ENCODE results near the gene RAD51B. TPM values are rescaled to one million over a fixed set of nuclear protein-coding genes. Genes with fewer than 3 reads are reported as not detected.

The RAD51B gene
- total RNA-seq, 1 donor from 2014 or later: 17.0 TPM

DNA sequence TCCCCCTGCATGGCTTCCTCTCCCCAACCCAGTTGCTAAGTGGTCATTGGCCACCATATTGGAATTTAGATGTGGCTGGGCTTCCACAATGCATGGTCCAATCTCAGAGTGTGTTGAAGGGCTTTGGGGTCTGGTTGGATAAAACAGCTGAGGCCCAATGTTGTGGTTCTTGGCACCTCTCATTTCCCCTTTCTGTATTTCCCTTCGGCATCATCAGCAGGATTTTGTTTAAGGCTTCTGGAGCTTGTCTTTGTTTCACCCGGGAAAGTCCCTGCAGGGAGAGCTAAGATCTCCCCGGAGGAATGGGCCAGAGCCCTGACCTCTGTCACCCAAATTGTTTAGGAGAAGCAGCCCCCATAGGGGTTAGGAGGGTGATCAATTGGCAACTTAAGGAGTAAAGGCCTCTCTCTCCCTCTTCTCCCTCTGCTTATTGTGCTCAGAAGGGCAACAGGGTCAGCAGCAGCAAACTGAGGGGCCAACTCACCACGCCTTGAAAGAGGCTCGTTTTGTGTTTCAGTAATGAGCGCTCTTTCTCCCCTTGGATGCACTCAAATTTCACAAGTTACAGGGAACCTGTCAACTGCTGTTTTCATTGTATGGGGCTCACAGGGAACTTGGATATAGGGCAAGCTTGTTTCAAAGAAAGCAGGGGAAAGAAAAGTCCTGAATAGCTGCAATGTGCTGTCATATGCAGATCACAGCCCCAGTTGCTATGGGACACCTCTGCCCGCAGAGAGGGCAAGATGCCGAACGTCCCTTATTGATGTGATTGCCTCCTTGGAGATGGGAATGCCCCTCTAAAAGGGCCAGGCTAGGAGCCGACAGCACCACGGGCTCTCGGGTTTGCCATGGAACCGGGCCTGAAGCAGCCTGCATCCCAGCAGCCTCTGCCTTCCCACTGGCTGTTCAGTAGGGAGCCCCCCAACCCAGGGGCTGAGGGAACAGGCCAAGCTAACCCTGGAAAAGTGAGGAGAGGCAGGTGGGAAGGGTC is 749.6 kb downstream of the RAD51B start:
- no peak for DNase-seq (ENCODE audit: low read depth)

DNA sequence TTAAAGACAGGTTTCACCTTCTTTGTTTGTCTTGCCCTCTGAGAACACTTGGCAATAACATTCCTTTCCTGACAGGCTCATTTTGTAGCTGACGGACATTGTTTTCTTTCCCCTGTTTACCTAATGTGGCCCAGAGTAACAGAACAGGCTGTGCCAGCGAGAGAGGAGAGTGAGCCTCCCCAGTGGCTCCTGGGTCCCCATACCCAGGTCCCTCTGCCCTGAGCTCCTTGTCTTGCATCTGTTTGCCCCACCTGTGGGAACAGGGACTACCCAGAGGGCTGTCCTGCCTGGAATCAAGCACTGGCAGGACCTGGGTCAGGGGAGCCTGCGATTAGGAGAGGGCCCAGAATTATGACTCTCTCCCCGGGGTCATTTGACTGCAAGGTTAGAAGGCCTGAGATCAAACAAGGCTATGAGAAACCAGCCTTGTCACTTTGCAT is 750.4 kb downstream of the RAD51B start:
- peak; percentile 53 for DNase-seq (ENCODE audit: low read depth)

DNA sequence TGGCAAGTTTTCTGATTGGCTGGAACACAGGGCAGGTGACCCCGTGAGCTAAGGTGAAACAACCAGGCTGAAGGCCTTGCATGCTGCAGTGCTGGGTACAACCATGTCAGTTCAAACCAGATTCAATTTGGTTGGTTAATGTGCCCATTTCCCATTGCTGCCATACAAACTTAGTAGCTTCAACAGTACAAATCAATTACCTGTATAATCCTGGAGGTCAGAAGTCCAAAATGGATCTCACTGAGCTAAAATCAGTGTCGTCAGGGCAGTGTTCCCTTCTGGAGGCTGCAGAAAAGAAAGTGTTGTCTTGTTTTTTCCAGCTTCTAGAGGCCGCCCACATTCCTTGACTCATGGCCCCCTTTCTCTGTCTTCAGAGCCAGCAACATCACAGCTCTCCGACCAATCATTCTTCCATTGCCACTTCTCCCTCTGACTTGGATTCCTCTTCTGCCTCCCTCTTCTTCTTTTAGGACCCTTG is 751.6 kb downstream of the RAD51B start:
- no peak for DNase-seq (ENCODE audit: low read depth)

DNA sequence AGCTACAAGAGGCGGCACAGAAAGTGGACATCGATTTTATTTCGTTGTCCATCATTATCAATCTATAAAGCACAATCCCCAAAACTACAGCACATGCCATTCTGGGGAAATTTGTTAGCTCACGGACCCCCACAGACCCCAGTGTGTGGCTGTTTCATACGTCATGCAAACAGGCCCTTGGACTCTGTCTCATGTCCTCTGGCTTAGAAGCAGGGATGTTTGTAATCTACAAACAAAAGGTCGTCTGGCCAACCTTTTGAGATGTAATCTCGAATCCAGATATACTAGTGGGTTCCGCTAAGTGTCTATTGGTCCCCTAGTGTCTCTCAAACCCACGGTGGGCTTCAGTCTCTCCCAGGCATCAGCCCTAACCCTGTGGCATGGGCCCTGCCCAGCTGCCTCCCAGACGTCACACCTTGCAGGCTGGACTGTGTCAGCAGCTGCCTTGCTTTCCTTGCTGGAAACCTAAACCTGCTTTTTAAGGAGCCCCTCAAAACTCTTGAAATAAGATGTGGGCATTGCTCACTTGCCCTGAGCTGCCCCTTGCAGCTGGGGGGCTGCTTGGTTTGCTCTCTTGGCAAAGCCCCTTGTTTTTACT is 752.4 kb downstream of the RAD51B start:
- no peak for DNase-seq (ENCODE audit: low read depth)

DNA sequence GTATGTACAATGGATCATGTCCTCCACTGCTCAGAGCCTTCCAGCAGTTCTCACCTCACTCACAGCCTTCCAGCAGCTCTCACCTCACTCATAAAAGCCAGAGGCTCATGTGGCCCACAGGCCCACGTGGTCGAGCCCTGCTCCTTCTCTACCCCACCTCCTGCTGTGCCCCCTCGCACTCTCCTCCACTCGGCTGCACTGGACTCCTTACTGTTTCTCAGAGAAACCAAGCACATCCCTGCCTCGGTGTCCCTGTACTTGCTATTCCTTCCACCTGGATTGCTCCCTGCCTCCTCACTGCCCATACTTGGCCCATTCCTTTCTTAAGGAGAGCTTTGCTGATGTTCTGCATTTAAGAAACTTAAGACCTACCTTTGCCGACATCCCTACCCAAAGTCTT is 753.5 kb downstream of the RAD51B start:
- no peak for DNase-seq (ENCODE audit: low read depth)

DNA sequence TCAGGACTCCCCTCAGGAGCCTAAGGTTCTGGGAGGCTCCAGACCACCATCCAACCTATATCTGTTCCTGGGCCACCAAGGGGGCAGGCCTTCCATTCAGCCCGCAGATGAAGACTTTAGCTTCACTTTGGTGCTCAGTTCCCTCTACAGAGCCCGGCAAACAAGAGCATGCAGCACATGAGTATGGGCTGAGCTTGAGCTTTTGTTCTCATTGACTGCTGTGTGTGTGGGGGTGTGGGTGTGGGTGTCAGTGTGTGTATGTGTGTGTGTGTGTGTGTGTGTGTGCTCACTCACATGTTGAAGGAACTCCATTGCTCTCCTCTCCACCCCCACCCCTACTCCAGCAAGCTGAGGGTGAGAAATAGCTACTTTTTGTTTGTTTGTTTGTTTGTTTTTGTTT is 754.1 kb downstream of the RAD51B start:
- DNase-seq (ENCODE audit: low read depth): no peak

DNA sequence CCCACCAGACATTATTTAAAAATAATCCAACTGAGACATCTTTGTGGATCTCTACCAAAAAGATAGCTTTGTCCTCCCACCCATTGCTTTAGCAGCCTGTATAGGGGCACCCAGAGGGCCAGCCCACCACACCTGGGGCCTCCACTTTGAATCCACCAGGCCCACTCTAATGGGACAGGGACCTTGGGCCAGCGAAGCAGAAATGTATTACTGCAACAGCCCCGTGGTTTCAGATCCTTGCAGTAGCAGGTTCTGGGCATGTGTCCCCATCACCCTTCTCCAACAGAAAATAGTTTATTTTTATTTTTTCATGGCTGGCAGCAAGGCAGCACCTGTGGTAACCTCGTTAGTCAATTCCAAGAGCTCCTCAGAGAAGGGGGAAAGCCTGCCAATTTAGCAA is 754.9 kb downstream of the RAD51B start:
- DNase-seq (ENCODE audit: low read depth): no peak

DNA sequence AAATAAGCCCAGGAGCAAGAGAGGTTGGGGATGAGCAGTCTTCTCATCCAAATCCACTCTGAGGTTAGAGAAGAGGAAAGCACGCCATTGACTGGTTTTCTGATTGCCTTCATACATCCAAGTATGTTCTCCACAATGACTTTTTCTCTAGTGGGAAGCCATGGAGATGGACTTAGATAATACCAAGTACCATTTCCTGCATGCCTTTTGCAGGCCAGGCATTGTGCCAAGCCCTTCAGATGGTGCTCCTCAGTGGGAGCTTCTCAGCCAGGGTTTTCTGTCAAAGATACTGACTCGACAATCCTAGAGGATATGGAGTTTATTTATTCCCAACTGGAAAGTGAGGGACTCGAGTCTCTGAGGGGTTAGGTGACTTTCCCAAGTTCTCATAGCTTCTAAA is 755.3 kb downstream of the RAD51B start:
- DNase-seq (ENCODE audit: low read depth): peak; percentile 38

DNA sequence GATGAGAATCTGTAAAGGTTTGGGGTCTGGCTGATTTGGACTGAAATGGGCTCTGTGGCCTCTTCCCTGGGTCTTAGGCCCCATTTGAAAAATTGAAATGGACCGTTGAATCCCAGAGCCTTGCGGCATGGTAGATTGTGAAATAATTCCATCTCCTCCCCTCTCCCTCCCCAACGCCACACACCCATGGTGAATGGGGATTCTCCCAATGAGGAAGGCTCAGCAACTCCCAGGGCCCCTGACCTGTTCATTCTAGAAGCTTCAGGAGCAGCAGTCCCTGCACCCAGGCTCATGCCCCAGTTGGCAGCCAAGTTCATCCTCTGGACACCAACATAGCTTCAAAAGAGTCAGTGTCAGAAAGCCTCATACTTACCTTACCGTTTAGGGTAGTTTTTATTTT is 755.8 kb downstream of the RAD51B start:
- DNase-seq (ENCODE audit: low read depth): peak; percentile 23

DNA sequence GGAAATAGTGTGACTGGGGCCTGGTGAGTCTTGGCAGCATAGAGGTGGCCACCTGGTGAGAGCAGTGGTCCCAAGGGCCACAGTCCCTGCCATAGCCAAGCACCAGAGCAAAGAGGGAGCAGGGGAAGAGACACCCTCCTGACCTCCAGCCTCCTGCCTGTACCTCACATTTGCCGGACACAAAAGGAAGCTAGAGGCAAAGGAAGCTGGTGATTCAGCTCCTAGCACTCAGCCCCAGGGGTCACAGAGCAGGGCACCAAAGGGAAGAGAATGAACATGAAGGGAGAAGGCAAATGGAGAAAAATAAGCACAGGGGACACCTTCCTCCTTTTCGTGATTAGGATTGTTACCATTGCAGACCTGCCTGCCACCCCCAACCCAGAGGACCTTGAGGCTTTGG is 756.5 kb downstream of the RAD51B start:
- DNase-seq (ENCODE audit: low read depth): peak; percentile 43

DNA sequence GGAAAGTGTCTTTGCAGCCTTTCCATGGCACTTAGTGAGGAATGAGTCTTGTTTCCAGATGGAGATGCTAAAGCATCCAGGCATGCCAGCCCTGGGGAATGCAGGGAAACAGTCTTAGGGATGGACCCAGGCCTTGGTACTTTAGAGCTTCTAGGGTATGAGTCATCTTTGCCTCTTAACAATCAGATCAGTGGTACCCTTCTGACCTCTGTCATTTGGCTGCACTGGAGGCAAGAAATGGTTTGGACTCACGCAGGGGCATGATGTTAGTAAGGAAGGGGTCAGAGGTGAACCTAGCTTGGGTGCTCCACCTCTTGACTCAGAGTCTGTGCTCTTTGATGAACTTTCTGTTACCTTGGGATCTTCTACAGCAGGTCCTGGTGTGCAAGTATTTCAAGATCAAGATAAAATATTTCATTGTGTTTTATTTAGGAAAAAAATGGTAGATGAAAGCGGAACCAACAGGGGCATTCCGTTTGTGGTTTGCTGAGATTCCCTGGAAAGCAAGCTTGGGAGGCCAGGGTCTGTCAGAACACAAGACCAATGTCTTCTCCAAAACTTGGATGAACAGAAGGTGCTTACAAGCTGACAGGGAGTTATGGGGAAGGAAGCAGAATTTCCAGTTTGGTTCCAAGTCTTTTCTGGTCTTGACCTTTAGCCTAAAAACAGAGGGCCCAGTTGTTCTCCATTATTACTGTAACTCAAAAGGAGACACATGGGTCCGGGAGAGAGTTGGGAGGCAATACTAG is 757.1 kb downstream of the RAD51B start:
- peak; percentile 90 for DNase-seq (ENCODE audit: low read depth)

DNA sequence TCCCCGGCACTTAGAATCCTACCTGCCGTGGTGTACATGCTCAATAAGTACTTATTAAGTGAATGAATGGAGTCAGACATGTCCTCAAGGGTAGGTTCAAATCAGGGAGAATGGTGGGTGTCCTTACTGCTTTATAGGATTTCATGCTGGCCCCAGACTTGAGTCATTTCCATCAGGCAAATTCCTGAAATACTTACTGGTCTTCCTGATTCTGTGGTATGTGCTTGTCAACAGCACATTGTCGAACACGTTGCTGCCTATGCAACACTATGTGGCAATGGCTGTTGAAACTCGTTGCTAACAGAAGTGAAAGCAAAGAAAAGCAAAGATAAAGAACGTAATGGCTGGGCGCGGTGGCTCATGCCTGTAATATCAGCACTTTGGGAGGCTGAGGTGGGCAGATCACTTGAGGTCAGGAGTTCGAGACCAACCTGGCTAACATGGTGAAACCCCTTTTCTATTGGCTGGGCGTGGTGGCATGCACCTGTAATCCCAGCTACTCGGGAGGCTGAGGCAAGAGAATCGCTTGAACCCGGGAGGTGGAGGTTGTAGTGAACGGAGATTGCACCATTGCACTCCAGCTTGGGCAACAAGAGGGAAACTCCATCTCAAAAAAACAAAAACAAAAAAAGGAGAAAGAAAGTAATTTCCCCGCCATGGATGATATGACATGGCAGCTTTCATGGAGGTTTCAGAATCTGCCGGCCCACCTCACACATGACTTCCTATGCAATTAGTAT is 758.4 kb downstream of the RAD51B start:
- DNase-seq (ENCODE audit: low read depth): peak; percentile 100

DNA sequence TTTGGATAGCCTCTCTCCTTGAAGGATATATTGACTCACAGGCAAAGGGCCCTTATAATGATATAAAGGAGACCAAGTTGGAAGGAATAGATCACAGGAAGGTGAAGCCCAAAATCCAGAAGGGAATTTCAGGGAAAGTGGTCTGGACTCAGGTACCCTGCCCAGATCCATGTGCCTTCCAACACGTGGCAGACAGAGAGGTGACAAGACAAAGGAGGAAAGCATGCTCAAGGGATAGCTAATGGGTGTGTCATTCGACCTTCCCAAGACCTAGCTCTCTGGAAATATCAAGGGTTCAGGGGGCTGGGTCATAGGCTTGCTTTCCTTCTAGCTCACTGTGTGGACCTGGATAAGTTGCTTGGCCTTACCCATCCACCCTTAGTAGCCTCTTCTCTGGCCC is 759.0 kb downstream of the RAD51B start:
- DNase-seq (ENCODE audit: low read depth): no peak

DNA sequence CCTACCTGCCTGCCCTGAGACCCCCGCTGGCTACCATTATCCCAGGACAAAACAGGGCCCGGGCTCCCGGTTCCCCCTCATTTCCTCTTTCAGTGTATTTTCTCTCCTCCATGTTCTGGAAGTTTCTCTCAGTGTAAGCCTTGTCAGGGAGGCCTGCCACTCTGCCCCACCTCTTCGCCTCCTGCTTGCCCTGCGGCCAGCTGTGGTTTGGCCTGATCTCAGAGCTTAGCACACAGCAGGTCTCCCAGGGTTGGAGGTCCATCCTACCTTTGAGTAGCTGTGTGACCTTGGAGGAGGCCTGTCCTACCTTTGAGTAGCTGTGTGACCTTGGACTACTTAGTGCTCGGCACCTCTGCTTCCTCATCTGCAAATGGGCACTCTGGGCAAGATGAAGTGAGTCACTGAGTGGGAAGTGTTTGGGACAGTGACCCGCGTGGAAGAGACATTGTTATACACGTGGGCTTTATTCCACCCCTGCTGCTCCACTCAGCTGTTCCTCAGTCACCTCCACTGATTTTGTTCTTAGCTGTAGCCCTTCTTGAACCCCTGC is 760.6 kb downstream of the RAD51B start:
- no peak for DNase-seq (ENCODE audit: low read depth)

DNA sequence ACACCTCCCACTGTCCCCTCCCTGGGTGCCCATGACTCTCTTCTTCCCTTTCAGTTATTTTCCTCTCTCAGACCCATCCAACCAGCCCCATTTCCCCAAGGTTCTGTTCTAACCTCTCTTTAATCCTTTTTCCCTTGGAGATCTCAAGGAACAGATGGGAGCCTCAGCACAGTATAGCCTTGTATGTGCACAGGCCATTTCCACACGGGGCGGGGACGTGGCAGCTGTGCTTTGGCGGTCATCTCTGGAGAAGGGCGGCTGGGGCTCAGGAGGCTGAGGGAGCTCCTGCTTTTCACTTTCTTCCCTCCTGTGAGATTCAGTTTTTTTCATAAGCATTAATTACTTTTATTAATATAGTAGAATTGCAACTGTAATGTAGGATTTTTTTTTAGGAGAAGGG is 761.1 kb downstream of the RAD51B start:
- DNase-seq (ENCODE audit: low read depth): no peak

DNA sequence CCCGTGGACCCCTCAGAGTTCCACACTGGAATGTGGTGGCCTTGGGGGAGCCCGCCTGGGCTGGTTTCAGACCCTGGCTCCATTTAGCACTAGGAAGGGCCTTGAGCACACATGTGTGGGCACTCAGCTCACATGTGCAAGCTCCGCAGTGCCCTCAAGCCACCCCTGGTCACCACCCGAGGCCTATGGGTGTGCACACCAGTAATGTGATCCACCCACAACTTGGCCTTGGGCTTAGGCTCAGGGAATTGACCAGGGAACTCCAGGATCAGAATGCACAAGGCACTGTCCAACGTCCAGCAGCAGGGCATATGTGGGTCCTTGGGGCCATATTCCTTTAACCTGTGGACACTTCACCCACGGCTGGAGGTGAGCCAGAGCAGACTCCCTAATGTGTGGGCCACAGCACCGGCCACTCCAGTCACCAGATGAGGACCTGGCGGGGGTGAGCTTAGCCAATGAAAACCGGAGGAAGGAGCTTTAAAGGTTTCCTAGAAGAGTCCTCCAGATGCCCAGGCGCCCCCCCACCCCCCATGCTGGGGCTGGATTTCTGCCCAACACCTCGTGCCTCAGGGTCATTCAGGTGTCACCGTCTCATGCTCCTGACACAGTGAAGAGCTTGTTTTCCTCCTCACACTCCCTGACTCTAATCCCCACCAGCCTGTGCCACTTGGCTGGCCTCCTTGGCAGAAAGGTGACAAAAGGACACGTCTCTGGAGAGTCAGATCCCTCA is 764.1 kb downstream of the RAD51B start:
- DNase-seq (ENCODE audit: low read depth): no peak

DNA sequence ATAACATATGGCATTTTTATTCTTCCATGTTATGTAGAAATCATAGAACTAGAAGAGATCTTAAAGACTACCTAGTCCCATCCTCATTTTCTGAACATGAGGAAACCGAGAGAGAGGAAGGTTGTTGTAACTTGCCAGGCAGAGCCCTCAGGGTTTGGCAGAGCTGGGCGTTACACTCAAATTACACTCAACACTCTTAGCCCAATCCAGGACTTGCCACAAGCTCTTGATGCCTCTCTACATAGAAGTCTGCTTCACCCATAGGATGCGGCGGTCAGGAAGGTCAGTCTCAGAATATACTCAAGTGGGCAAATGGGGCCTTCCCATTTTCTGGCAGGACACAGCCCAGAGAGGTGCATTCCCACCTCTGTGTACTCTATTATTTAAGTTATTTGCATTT is 765.2 kb downstream of the RAD51B start:
- no peak for DNase-seq (ENCODE audit: low read depth)

DNA sequence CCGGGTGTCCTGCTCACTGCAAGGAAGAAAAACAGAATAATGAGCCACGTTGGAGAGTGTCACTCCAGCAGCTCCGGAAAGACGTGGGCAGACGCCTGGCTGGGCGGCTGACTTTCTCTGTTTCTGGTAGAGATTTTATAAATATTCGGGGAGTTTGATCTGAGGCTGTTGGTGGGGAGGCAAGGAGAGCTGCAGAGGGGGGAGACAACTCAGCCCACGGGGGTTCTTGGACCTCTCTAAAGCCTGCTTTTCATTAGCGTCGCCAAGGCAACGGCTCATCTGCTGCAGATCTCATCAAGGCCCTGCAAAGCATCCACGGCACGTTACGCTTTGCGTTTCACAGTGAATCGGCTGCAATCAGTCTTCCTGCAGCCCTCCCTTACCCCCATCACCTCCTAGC is 766.1 kb downstream of the RAD51B start:
- DNase-seq (ENCODE audit: low read depth): no peak

DNA sequence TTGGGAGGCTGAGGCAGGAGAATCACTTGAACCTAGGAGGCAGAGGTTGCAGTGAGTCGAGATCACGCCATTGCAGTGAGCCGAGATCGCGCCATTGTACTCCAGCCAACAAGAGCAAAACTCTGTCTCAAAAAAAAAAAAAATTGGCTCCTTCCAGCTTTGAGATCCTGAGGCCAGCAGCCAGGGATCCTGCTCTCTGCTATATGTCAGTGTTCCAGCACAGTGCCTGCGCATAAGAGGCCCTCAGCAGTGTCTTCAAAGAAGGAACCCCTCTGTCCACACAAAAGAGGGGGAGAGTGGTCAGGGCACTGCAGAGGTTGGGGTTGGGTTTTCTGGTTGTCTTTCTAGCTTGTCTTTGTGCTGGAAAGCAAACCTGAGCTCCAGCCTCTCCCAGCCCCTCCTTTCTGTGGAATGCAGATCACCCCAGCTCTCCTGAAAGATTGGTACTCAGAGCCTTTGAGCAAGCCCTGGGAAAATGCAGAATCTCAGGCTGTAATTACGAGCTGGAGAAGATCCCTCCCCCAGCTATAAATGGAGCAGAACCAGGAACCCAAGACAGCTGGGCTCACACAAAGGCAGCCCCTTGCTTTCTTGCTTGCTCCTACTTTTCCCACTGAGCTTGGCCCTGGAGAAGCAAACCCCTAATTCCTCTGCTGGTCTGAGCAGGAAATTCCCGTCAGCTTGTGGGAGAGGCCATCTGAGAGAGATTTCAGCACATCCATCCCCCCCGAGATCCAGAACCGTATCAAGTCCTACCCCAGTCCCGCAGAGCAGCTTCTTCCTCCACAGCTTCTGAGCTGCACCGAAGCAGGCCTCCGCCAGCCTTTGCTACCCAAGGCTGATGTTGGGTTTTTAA is 767.5 kb downstream of the RAD51B start:
- DNase-seq (ENCODE audit: low read depth): no peak

DNA sequence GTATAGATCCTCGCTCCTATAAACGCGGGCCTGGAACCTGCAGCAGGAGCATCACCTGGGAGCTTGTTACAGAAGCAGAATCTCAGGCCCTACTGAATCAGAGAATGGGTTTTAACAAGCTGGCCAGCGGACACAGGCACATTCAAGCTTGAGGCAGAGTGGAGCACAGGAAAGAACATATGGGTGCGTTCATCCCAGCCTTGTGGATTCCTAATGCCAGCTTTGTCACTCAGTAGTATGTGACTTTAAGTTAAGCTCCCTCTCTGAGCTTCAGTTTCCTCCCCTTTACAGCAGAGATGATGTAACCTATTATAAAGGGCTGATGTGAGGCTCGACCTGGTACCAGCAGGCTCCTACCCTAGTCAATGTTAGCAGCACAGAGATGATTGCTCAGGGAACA is 768.4 kb downstream of the RAD51B start:
- no peak for DNase-seq (ENCODE audit: low read depth)
